ENCODE measurements around the gene AKAP12.
A peak's percentile ranks its signal among the peaks of the same experiment; 100 is the strongest.

DNA sequence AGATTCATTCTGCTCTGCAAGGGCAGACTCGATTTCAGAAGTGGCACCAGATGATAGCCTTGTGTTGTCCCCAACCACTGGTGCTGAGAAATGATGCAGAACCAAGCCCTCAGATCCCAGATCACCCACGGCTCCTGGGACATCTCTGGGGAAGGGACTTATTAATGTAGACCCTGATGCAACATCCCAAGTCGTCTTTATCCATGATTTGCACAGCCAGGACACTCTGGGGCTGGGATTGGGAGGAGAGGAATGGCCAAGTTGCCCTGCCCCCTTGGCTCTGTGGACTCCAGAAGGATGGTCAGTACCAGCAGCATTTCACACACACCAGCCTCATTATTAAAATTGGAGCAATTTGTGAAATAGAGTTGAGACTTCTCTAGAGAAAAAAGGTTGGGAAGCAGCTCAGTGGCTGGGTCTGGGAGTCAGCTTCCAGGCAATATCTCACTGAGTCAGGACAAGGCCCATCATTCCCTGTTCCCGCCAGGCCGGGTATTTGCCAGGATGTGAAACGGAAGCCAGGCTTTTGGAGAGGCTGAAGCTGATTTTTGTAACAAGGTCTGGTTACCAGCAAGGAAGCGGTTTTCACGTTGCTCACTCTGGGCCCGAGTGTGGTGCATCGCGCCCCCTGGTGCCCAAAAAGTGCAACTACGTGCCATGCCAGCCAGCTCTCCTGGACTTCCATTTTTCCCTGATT is 84.2 kb downstream of the AKAP12 start:
- TF ChIP-seq, protein P1, sequence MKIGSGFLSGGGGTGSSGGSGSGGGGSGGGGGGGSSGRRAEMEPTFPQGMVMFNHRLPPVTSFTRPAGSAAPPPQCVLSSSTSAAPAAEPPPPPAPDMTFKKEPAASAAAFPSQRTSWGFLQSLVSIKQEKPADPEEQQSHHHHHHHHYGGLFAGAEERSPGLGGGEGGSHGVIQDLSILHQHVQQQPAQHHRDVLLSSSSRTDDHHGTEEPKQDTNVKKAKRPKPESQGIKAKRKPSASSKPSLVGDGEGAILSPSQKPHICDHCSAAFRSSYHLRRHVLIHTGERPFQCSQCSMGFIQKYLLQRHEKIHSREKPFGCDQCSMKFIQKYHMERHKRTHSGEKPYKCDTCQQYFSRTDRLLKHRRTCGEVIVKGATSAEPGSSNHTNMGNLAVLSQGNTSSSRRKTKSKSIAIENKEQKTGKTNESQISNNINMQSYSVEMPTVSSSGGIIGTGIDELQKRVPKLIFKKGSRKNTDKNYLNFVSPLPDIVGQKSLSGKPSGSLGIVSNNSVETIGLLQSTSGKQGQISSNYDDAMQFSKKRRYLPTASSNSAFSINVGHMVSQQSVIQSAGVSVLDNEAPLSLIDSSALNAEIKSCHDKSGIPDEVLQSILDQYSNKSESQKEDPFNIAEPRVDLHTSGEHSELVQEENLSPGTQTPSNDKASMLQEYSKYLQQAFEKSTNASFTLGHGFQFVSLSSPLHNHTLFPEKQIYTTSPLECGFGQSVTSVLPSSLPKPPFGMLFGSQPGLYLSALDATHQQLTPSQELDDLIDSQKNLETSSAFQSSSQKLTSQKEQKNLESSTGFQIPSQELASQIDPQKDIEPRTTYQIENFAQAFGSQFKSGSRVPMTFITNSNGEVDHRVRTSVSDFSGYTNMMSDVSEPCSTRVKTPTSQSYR (CRISPR knock-in tag; IDR thresholded peaks at IDR 0.05) = no peak
- TF ChIP-seq, protein P2, sequence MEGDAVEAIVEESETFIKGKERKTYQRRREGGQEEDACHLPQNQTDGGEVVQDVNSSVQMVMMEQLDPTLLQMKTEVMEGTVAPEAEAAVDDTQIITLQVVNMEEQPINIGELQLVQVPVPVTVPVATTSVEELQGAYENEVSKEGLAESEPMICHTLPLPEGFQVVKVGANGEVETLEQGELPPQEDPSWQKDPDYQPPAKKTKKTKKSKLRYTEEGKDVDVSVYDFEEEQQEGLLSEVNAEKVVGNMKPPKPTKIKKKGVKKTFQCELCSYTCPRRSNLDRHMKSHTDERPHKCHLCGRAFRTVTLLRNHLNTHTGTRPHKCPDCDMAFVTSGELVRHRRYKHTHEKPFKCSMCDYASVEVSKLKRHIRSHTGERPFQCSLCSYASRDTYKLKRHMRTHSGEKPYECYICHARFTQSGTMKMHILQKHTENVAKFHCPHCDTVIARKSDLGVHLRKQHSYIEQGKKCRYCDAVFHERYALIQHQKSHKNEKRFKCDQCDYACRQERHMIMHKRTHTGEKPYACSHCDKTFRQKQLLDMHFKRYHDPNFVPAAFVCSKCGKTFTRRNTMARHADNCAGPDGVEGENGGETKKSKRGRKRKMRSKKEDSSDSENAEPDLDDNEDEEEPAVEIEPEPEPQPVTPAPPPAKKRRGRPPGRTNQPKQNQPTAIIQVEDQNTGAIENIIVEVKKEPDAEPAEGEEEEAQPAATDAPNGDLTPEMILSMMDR (IDR thresholded peaks at IDR 0.05) = peak; percentile 97
- TF ChIP-seq TEAD1 (CRISPR knock-in tag; IDR thresholded peaks at IDR 0.05) = no peak
- TF ChIP-seq GRHL2 (CRISPR knock-in tag; IDR thresholded peaks at IDR 0.05; ENCODE audit: insufficient replicate concordance, severe bottlenecking) = no peak
- TF ChIP-seq SP1 (CRISPR knock-in tag; conservative IDR thresholded peaks at IDR 0.05) = no peak
- TF ChIP-seq, protein P3, sequence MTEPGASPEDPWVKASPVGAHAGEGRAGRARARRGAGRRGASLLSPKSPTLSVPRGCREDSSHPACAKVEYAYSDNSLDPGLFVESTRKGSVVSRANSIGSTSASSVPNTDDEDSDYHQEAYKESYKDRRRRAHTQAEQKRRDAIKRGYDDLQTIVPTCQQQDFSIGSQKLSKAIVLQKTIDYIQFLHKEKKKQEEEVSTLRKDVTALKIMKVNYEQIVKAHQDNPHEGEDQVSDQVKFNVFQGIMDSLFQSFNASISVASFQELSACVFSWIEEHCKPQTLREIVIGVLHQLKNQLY (CRISPR knock-in tag; IDR thresholded peaks at IDR 0.05) = no peak
- TF ChIP-seq CBFB (CRISPR knock-in tag; IDR thresholded peaks at IDR 0.05; ENCODE audit: low read depth) = no peak
- TF ChIP-seq, protein P4, sequence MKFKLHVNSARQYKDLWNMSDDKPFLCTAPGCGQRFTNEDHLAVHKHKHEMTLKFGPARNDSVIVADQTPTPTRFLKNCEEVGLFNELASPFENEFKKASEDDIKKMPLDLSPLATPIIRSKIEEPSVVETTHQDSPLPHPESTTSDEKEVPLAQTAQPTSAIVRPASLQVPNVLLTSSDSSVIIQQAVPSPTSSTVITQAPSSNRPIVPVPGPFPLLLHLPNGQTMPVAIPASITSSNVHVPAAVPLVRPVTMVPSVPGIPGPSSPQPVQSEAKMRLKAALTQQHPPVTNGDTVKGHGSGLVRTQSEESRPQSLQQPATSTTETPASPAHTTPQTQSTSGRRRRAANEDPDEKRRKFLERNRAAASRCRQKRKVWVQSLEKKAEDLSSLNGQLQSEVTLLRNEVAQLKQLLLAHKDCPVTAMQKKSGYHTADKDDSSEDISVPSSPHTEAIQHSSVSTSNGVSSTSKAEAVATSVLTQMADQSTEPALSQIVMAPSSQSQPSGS (CRISPR knock-in tag; IDR thresholded peaks at IDR 0.05; ENCODE audit: borderline replicate concordance, low read depth) = no peak
- TF ChIP-seq, protein P5, sequence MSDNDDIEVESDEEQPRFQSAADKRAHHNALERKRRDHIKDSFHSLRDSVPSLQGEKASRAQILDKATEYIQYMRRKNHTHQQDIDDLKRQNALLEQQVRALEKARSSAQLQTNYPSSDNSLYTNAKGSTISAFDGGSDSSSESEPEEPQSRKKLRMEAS (CRISPR knock-in tag; IDR thresholded peaks at IDR 0.05) = no peak
- TF ChIP-seq, protein P6, sequence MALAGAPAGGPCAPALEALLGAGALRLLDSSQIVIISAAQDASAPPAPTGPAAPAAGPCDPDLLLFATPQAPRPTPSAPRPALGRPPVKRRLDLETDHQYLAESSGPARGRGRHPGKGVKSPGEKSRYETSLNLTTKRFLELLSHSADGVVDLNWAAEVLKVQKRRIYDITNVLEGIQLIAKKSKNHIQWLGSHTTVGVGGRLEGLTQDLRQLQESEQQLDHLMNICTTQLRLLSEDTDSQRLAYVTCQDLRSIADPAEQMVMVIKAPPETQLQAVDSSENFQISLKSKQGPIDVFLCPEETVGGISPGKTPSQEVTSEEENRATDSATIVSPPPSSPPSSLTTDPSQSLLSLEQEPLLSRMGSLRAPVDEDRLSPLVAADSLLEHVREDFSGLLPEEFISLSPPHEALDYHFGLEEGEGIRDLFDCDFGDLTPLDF (CRISPR knock-in tag; IDR thresholded peaks at IDR 0.05) = no peak

All from WTC11 (cell line).